ENCODE results near the gene DHX32. TPM values are rescaled to one million over a fixed set of nuclear protein-coding genes. Genes with fewer than 3 reads are reported as not detected.

DHX32 gene
- total RNA-seq, 1 experiment from 2014 or later: 12.0 TPM

DNA sequence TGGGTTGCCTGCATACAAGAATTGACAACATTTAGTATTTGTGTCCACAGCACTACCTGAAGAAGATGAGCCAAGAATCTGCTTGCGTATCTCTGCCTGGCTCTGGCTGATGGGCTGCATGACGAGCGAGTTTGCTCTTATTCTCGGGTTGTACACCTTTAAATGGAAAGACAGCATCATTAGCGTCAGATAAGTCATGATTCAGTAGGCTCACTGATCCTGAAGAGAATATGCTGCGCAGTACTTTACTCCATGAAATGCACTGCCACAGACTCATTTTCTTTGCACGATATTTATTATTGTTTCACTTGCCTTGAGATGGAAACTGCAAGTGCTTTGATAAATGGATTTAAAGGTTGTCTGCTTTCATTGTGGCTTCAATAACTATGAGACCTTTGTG is 28.6 kb downstream of the DHX32 start:
- Histone ChIP-seq H2BK120ac (ENCODE audit: low read depth, low read length, poor library complexity, severe bottlenecking) (no peak overlapping the region), H3K4me2 (ENCODE audit: insufficient read depth, insufficient read length, low read length) (no peak overlapping the region), H3K27me3 (ENCODE audit: insufficient read depth, low read length) (no peaks in the 10 kb centered on the region), H3K4ac (ENCODE audit: low read depth, low read length) (no peak overlapping the region), H2BK5ac (ENCODE audit: insufficient read length, low read length) (no peak overlapping the region), H4K8ac (replicated peaks; ENCODE audit: insufficient read length, low read depth, low read length) (no peak overlapping the region), H3K27ac (ENCODE audit: insufficient read length, low read depth, low read length) (no peak overlapping the region), H3K79me2 (ENCODE audit: insufficient read depth, low read length) (no peaks in the 10 kb centered on the region), H3K9me3 (ENCODE audit: control insufficient read depth, low read depth, low read length) (no peaks in the 10 kb centered on the region), H4K91ac (ENCODE audit: insufficient read length, low read depth, low read length) (no peak overlapping the region), H3K18ac (ENCODE audit: insufficient read length, low read depth, low read length) (no peak overlapping the region), H3K14ac (ENCODE audit: insufficient read depth, low read length) (no peak overlapping the region), H2AK5ac (ENCODE audit: insufficient read length, low read length) (no peak overlapping the region), H2BK15ac (ENCODE audit: low read depth, low read length) (no peak overlapping the region), H3K4me1 (ENCODE audit: insufficient read depth, low read length) (no peaks in the 10 kb centered on the region), H3K56ac (ENCODE audit: insufficient read length, low read depth, low read length) (no peak overlapping the region), H2BK20ac (ENCODE audit: low read depth, low read length, poor library complexity, severe bottlenecking) (no peak overlapping the region), H2BK12ac (ENCODE audit: insufficient read length, low read depth, low read length) (no peak overlapping the region), H3K9ac (ENCODE audit: extremely low read depth, insufficient read length, low read length) (no peak overlapping the region), H4K20me1 (ENCODE audit: control insufficient read depth, insufficient read depth, insufficient read length) (no peaks in the 10 kb centered on the region), H3K79me1 (ENCODE audit: insufficient read depth, low read depth, low read length, poor library complexity, severe bottlenecking) (no peaks in the 10 kb centered on the region), H3K23me2 (ENCODE audit: insufficient read length, low read depth, low read length, poor library complexity, severe bottlenecking) (no peaks in the 10 kb centered on the region), H4K5ac (ENCODE audit: insufficient read length, low read depth, low read length) (no peak overlapping the region), H3T11ph (ENCODE audit: low read length) (no peak overlapping the region), H2AFZ (ENCODE audit: low read length) (no peak overlapping the region), H3K23ac (ENCODE audit: insufficient read length, low read depth, low read length) (no peak overlapping the region)
- H3K4me3 Mint-ChIP-seq: no peak overlapping the region
- H3K27ac Mint-ChIP-seq: no peak overlapping the region
- no CpG with 5 or more reads among the region's 7 CpGs for WGBS (ENCODE audit: extremely low coverage, insufficient read length, low lambda C conversion rate)
- H3K4me1 Mint-ChIP-seq: no peaks in the 10 kb centered on the region
- TF ChIP-seq, protein P1, sequence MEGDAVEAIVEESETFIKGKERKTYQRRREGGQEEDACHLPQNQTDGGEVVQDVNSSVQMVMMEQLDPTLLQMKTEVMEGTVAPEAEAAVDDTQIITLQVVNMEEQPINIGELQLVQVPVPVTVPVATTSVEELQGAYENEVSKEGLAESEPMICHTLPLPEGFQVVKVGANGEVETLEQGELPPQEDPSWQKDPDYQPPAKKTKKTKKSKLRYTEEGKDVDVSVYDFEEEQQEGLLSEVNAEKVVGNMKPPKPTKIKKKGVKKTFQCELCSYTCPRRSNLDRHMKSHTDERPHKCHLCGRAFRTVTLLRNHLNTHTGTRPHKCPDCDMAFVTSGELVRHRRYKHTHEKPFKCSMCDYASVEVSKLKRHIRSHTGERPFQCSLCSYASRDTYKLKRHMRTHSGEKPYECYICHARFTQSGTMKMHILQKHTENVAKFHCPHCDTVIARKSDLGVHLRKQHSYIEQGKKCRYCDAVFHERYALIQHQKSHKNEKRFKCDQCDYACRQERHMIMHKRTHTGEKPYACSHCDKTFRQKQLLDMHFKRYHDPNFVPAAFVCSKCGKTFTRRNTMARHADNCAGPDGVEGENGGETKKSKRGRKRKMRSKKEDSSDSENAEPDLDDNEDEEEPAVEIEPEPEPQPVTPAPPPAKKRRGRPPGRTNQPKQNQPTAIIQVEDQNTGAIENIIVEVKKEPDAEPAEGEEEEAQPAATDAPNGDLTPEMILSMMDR (conservative IDR thresholded peaks at IDR 0.05): no peak
- no peaks in the 10 kb centered on the region for H3K27me3 Mint-ChIP-seq (ENCODE audit: low read depth)
- no peak for DNase-seq
- peaks cover 7 to 36% (median 25%) of the 10 kb centered on the region in 3 experiments; a peak in 6 of 7 replicates for H3K36me3 Mint-ChIP-seq (ENCODE audit: insufficient read depth in 1 of 3, low read depth in 3 of 3)
- H3K9me3 Mint-ChIP-seq: no peaks in the 10 kb centered on the region
